Choroid plexus epithelial cell (primary cell): Measurements from ENCODE around the gene DBI.
A peak's percentile ranks its signal among the peaks of the same experiment; 100 is the strongest.

ENCODE experiments used
- DNase-seq: peaks from one replicate; pipeline ENCODE4 v3.0.0-alpha.2; 2010; ENCODE audit warnings: low read depth
- H3K4me3 ChIP-seq: 2 replicates; pipeline ENCODE4 v1.5.1; 2011; ENCODE audit warnings: low read depth, mild to moderate bottlenecking, control low read depth, low read length, moderate library complexity
- CTCF ChIP-seq: conservative IDR thresholded peaks from 2 replicates; pipeline ENCODE4 v1.5.1; 2011; ENCODE audit warnings: low read depth, mild to moderate bottlenecking, control low read depth, inconsistent platforms, low read length, moderate library complexity

Gene DBI

GRCh38 chr2:119383410-119384140 lies 16.8 kb downstream of the DBI start:
- no peak overlapping the region for H3K4me3 ChIP-seq
- DNase-seq = no peak
- no peak for TF ChIP-seq CTCF

GRCh38 chr2:119384971-119385370 lies 18.2 kb downstream of the DBI start:
- no peak for DNase-seq
- H3K4me3 ChIP-seq = no peak overlapping the region
- TF ChIP-seq CTCF = no peak

- no peak for TF ChIP-seq CTCF
- DNase-seq = no peak
- no peak overlapping the region for H3K4me3 ChIP-seq
Measured at GRCh38 chr2:119385466-119385865, 18.7 kb downstream of the DBI start.

DNA sequence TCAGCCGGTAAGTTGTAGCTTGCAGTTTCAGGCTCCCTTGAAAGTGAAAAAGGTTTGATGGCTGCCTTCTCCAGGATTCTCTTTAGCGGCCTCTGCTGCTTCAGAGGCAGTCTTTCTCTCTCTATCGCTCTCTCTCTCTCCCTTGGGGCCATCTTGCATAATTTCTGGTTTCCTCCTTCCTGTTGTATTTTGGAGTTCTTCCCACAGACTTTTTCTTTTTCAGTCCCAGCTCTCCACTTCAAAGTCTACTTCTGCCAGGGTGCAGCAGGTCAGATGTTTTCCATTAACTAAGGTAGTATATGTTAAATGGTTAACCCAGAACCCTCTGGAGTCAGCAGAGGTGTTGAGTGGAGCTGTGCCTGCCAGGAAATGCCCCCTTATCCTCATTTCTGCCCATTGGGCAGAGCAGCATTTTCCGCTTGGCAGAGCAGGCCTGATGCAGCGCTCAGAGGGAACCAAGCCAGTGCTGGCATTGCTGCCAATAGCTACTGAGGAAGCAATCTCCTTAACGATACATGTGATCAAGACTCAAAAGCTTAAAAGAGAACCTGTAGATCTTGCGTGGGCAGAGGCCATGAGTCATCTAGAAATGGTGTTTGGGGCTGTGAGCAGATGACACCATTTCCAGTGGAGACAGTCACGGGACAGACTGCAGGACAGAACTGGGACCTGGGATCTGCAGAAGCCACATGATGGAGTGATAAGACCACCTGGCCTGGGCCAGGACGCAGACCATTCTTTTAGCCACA lies 20.8 kb downstream of the DBI start:
- H3K4me3 ChIP-seq = no peak overlapping the region
- DNase-seq = peak; percentile 91
- peak; percentile 73 for TF ChIP-seq CTCF

- DNase-seq = peak; percentile 65
Measured at GRCh38 chr2:119389615-119390306, 23.0 kb downstream of the DBI start.

More at GRCh38 chr2:119389615-119390306, 23.0 kb downstream of the DBI start:
- TF ChIP-seq CTCF = no peak
- no peak overlapping the region for H3K4me3 ChIP-seq
